Effector memory CD4-positive, alpha-beta T cell (primary cell): Measurements from ENCODE around the gene ADCK1.
"Not testable (repeated sequence)": the region's sequence is repeated elsewhere in the genome, so short reads cannot be mapped to it uniquely, and the experiment has no call there.

Experiments
- DNase-seq, 3 donors: peaks; one replicate each; pipeline ENCODE4 v3.0.0-alpha.2; 2020
- H3K27ac ChIP-seq: 2 replicates; pipeline ENCODE4 v1.7.0; 2013; ENCODE audit warnings: mild to moderate bottlenecking, low read length, moderate library complexity; ENCODE audit not compliant: insufficient read depth, poor library complexity, severe bottlenecking
- H3K27me3 ChIP-seq: replicated peaks from 2 replicates; pipeline ENCODE4 v1.7.0; 2013; ENCODE audit warnings: mild to moderate bottlenecking, low read length; ENCODE audit not compliant: insufficient read depth, control insufficient read depth, poor library complexity, severe bottlenecking
- H3K36me3 ChIP-seq: 2 replicates; pipeline ENCODE4 v1.7.0; 2013; ENCODE audit warnings: mild to moderate bottlenecking, low read length, moderate library complexity; ENCODE audit not compliant: control insufficient read depth, insufficient read depth
- H3K4me1 ChIP-seq: 2 replicates; pipeline ENCODE4 v1.7.0; 2013; ENCODE audit warnings: low read length, mild to moderate bottlenecking; ENCODE audit not compliant: control insufficient read depth, insufficient read depth, poor library complexity, severe bottlenecking
- H3K4me3 ChIP-seq: 2 replicates; pipeline ENCODE4 v1.7.0; 2013; ENCODE audit warnings: low read length, low read depth, mild to moderate bottlenecking; ENCODE audit not compliant: insufficient read depth, poor library complexity, severe bottlenecking
- H3K9me3 ChIP-seq: 2 replicates; pipeline ENCODE4 v1.7.0; 2013; ENCODE audit warnings: mild to moderate bottlenecking, low read length, moderate library complexity; ENCODE audit not compliant: control insufficient read depth

The ADCK1 gene

DNA sequence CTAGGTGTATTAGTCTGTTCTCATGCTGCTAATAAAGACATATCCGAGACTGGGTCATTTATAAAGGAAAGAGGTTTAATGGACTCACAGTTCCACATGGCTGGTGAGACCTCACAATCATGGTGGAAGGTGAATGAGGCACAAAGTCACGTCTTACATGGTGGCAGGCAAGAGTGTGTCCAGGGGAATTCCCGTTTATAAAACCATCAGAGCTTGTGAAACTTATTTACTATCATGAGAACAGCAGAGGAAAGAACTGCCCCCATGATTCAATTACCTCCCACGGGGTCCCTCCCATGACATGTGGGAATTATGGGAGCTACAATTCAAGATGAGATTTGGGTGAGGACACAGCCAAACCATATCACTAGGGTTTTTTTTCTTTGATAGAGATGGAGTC lies 25.9 kb upstream of the ADCK1 start:
- H3K4me3 ChIP-seq, H3K9me3 ChIP-seq, H3K4me1 ChIP-seq, H3K36me3 ChIP-seq, H3K27ac ChIP-seq, H3K27me3 ChIP-seq, DNase-seq: not testable (repeated sequence)

- no peaks in the 10 kb centered on the region for H3K36me3 ChIP-seq
- H3K27me3 ChIP-seq, result no peaks in the 10 kb centered on the region
- no peak overlapping the region for H3K4me3 ChIP-seq
- H3K27ac ChIP-seq, result no peak overlapping the region
- no peaks in the 10 kb centered on the region for H3K9me3 ChIP-seq
- no peak for DNase-seq
- H3K4me1 ChIP-seq, result no peaks in the 10 kb centered on the region
Measured at GRCh38 chr14:77782202-77782601, 17.7 kb upstream of the ADCK1 start.

- no peaks in the 10 kb centered on the region for H3K36me3 ChIP-seq
- no peaks in the 10 kb centered on the region for H3K27me3 ChIP-seq
- H3K4me1 ChIP-seq, result no peaks in the 10 kb centered on the region
- no peak overlapping the region for H3K27ac ChIP-seq
- DNase-seq, result no peak
- no peaks in the 10 kb centered on the region for H3K9me3 ChIP-seq
- no peak overlapping the region for H3K4me3 ChIP-seq
Measured at GRCh38 chr14:77786148-77786547, 13.8 kb upstream of the ADCK1 start.

- H3K9me3 ChIP-seq, result no peaks in the 10 kb centered on the region
- no peaks in the 10 kb centered on the region for H3K4me1 ChIP-seq
- H3K36me3 ChIP-seq, result no peaks in the 10 kb centered on the region
Measured at GRCh38 chr14:77790566-77791224, 9.2 kb upstream of the ADCK1 start.

GRCh38 chr14:77791225-77791600 lies 8.7 kb upstream of the ADCK1 start:
- Histone ChIP-seq H3K36me3 (no peaks in the 10 kb centered on the region), H3K4me1 (no peaks in the 10 kb centered on the region), H3K9me3 (no peaks in the 10 kb centered on the region), H3K4me3 (no peak overlapping the region), H3K27me3 (no peaks in the 10 kb centered on the region), H3K27ac (no peak overlapping the region)
- no peak for DNase-seq

More at GRCh38 chr14:77790566-77791224, 9.2 kb upstream of the ADCK1 start:
- no peak overlapping the region for H3K4me3 ChIP-seq
- H3K27ac ChIP-seq, result no peak overlapping the region
- H3K27me3 ChIP-seq, result no peaks in the 10 kb centered on the region
- DNase-seq, result no peak

- not testable (repeated sequence) for H3K9me3 ChIP-seq, H3K27me3 ChIP-seq, H3K36me3 ChIP-seq, H3K4me3 ChIP-seq, H3K4me1 ChIP-seq, H3K27ac ChIP-seq, DNase-seq
Measured at GRCh38 chr14:77793255-77793654, 6.7 kb upstream of the ADCK1 start.

DNA sequence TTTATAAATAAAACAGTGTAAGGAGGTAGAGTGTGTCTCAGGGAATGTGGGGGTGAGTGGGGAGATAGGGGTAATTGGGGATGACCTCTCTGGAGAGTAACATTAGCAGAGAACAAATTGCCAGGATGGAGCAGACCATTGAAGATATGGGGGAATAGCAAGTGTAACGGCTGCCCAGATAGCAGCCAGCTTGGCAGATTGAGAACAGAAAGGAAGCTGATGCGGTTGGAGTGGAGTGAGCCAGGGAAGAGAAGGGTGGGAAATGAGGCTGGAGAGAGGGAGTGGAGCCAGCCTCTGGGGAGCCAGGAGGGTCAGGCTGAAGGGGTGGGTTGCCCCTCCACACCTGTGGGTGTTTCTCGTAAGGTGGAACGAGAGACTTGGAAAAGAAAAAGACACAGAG lies 5.6 kb upstream of the ADCK1 start:
- no peaks in the 10 kb centered on the region for H3K36me3 ChIP-seq
- H3K4me1 ChIP-seq, result no peaks in the 10 kb centered on the region
- DNase-seq, result no peak
- no peaks in the 10 kb centered on the region for H3K9me3 ChIP-seq
- H3K4me3 ChIP-seq, result no peak overlapping the region
- no peaks in the 10 kb centered on the region for H3K27me3 ChIP-seq
- no peak overlapping the region for H3K27ac ChIP-seq

- not testable (repeated sequence) for H3K4me1 ChIP-seq, H3K9me3 ChIP-seq, H3K36me3 ChIP-seq, DNase-seq, H3K27me3 ChIP-seq
- H3K4me3 ChIP-seq, result peak overlapping the region; percentile 86
- H3K27ac ChIP-seq, result peak overlapping the region; percentile 79
Measured at GRCh38 chr14:77799456-77799855, 453 bp upstream of the ADCK1 start.

DNA sequence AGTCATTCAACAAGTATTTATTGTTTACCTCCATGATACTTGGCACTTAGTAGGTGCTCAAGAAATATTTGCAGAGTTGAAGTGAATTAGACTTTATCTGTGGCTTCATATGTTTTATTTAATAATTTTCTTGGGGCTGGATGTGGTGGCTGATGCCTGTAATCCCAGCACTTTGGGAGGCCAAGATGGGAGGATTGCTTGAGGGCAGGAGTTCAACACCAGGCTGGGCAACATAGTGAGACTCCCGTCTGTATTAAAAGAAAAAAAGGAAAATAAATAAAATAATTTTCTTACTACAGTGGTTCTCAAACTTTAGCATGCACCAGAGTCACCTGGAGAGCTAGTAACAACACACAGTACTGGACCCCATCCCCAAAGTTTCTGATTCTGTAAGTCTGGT lies 905 bp downstream of the ADCK1 start:
- no peaks in the 10 kb centered on the region for H3K27me3 ChIP-seq
- peaks cover 4% of the 10 kb centered on the region for H3K4me1 ChIP-seq
- H3K36me3 ChIP-seq, result no peaks in the 10 kb centered on the region
- no peak overlapping the region for H3K27ac ChIP-seq
- H3K9me3 ChIP-seq, result no peaks in the 10 kb centered on the region
- DNase-seq, result no peak
- H3K4me3 ChIP-seq, result peak overlapping the region; percentile 86

- Histone ChIP-seq H3K27me3 (no peaks in the 10 kb centered on the region), H3K4me1 (peaks cover 4% of the 10 kb centered on the region), H3K9me3 (no peaks in the 10 kb centered on the region), H3K4me3 (no peak overlapping the region), H3K36me3 (no peaks in the 10 kb centered on the region), H3K27ac (no peak overlapping the region)
- no peak for DNase-seq
Measured at GRCh38 chr14:77804592-77804991, 4.7 kb downstream of the ADCK1 start.
